NCI-H345 (cell line): Measurements from ENCODE around the gene C1S.

Source experiments
- DNase-seq: peaks from one replicate; lab custom pipeline; 2025; lab: John Stamatoyannopoulos, UW

The C1S gene

GRCh38 chr12:7076493-7076892 lies 16.0 kb downstream of the C1S start:
- no peak for DNase-seq

- DNase-seq = no peak
These were observed 17.6 kb downstream of the C1S start for GRCh38 chr12:7078163-7078562.

GRCh38 chr12:7079826-7080125 lies 19.3 kb downstream of the C1S start:
- no peak for DNase-seq

GRCh38 chr12:7081037-7081436 lies 20.5 kb downstream of the C1S start:
- DNase-seq = no peak

- DNase-seq = no peak
These were observed 22.6 kb downstream of the C1S start for GRCh38 chr12:7083125-7083524.

- DNase-seq = no peak
These were observed 28.8 kb downstream of the C1S start for GRCh38 chr12:7089196-7089871.

GRCh38 chr12:7090222-7090998 lies 29.9 kb downstream of the C1S start:
- DNase-seq = no peak

GRCh38 chr12:7091171-7091570 lies 30.7 kb downstream of the C1S start:
- no peak for DNase-seq

GRCh38 chr12:7091660-7092228 lies 31.2 kb downstream of the C1S start:
- no peak for DNase-seq

GRCh38 chr12:7092229-7092985 lies 31.9 kb downstream of the C1S start, which contains the start of gene C1R:
Gene C1R (minus strand): TSS chr12:7092445. CDS start chr12:7092388, 57 bp downstream.
- peak; percentile 49 for DNase-seq

GRCh38 chr12:7092986-7093460 lies 32.5 kb downstream of the C1S start:
- no peak for DNase-seq

- no peak for DNase-seq
These were observed 33.0 kb downstream of the C1S start for GRCh38 chr12:7093486-7093885.

GRCh38 chr12:7093892-7094291 lies 33.4 kb downstream of the C1S start:
- no peak for DNase-seq

- no peak for DNase-seq
These were observed 35.8 kb downstream of the C1S start for GRCh38 chr12:7096006-7096932.

GRCh38 chr12:7096979-7097378 lies 36.5 kb downstream of the C1S start:
- peak; percentile 7 for DNase-seq

GRCh38 chr12:7099290-7099996 lies 38.9 kb downstream of the C1S start:
- DNase-seq = peak; percentile 59

- no peak for DNase-seq
These were observed 39.7 kb downstream of the C1S start for GRCh38 chr12:7100239-7100638.

- DNase-seq = no peak
These were observed 40.7 kb downstream of the C1S start for GRCh38 chr12:7101047-7101693.

GRCh38 chr12:7101694-7102131 lies 41.2 kb downstream of the C1S start:
- DNase-seq = no peak

- DNase-seq = no peak
These were observed 42.1 kb downstream of the C1S start for GRCh38 chr12:7102582-7102981.
